NT2/D1 (cell line): ENCODE measurements around the gene COMMD8.

ENCODE experiments used
- DNase-seq: peaks from one replicate; pipeline ENCODE4 v3.0.0-alpha.2; 2011; ENCODE audit warnings: low read depth, low spot score
- H3K27me3 ChIP-seq: 2 replicates; pipeline ENCODE4 v1.6.0; 2011; ENCODE audit warnings: mild to moderate bottlenecking; ENCODE audit not compliant: insufficient read length, insufficient read depth
- H3K36me3 ChIP-seq: 2 replicates; pipeline ENCODE4 v1.6.1; 2011; ENCODE audit warnings: mild to moderate bottlenecking, low read length, mixed read lengths; ENCODE audit not compliant: insufficient read depth, insufficient read length
- H3K4me1 ChIP-seq: 2 replicates; pipeline ENCODE4 v1.5.1; 2011; ENCODE audit not compliant: insufficient read depth, insufficient read length
- H3K4me3 ChIP-seq: 2 replicates; pipeline ENCODE4 v1.5.1; 2011; ENCODE audit warnings: low read depth; ENCODE audit not compliant: insufficient read length
- H3K9ac ChIP-seq: 2 replicates; pipeline ENCODE4 v1.6.0; 2011; ENCODE audit warnings: low read depth; ENCODE audit not compliant: insufficient read length
- H3K9me3 ChIP-seq: 2 replicates; pipeline ENCODE4 v1.5.1; 2011; ENCODE audit warnings: mild to moderate bottlenecking, low read length; ENCODE audit not compliant: insufficient read depth
- SUZ12 ChIP-seq: IDR thresholded peaks from 2 replicates; pipeline ENCODE4 v1.6.1; 2011; ENCODE audit not compliant: insufficient read length, insufficient read depth; ENCODE audit errors: extremely low read depth
- YY1 ChIP-seq: IDR thresholded peaks from 2 replicates; pipeline ENCODE4 v1.6.1; 2011; ENCODE audit not compliant: insufficient read length, insufficient read depth
- ZNF274 ChIP-seq: IDR thresholded peaks from 2 replicates; pipeline ENCODE4 v1.6.1; 2011; ENCODE audit warnings: mild to moderate bottlenecking, low read depth, low read length

COMMD8 gene

GRCh38 chr4:47473141-47473750, 9.7 kb upstream of the COMMD8 start:
- Histone ChIP-seq H3K36me3 (no peaks in the 10 kb centered on the region), H3K4me1 (no peaks in the 10 kb centered on the region), H3K9ac (no peak overlapping the region), H3K9me3 (no peaks in the 10 kb centered on the region), H3K27me3 (no peaks in the 10 kb centered on the region), H3K4me3 (no peak overlapping the region)
- DNase-seq: no peak
- no peak for TF ChIP-seq ZNF274
- TF ChIP-seq SUZ12: no peak
- no peak for TF ChIP-seq YY1

GRCh38 chr4:47471591-47471990, 8.1 kb upstream of the COMMD8 start:
- H3K4me3 ChIP-seq: no peak overlapping the region
- H3K9ac ChIP-seq: no peak overlapping the region
- H3K36me3 ChIP-seq: no peaks in the 10 kb centered on the region
- H3K4me1 ChIP-seq: no peaks in the 10 kb centered on the region
- H3K27me3 ChIP-seq: no peaks in the 10 kb centered on the region
- DNase-seq: no peak
- no peaks in the 10 kb centered on the region for H3K9me3 ChIP-seq
- no peak for TF ChIP-seq YY1
- TF ChIP-seq ZNF274: no peak
- no peak for TF ChIP-seq SUZ12

GRCh38 chr4:47471064-47471463, 7.6 kb upstream of the COMMD8 start:
- DNase-seq: no peak
- no peak overlapping the region for H3K4me3 ChIP-seq
- no peaks in the 10 kb centered on the region for H3K36me3 ChIP-seq
- TF ChIP-seq YY1 (no peak), ZNF274 (no peak), SUZ12 (no peak)
- no peaks in the 10 kb centered on the region for H3K9me3 ChIP-seq
- no peak overlapping the region for H3K9ac ChIP-seq
- no peaks in the 10 kb centered on the region for H3K27me3 ChIP-seq
- H3K4me1 ChIP-seq: no peaks in the 10 kb centered on the region

GRCh38 chr4:47469951-47470350, 6.4 kb upstream of the COMMD8 start:
- H3K27me3 ChIP-seq: no peaks in the 10 kb centered on the region
- H3K9me3 ChIP-seq: no peaks in the 10 kb centered on the region
- no peak overlapping the region for H3K9ac ChIP-seq
- no peaks in the 10 kb centered on the region for H3K36me3 ChIP-seq
- H3K4me3 ChIP-seq: no peak overlapping the region
- no peak for DNase-seq
- TF ChIP-seq SUZ12 (no peak), ZNF274 (no peak), YY1 (no peak)
- no peaks in the 10 kb centered on the region for H3K4me1 ChIP-seq

- Histone ChIP-seq H3K4me3 (no peak overlapping the region), H3K36me3 (no peaks in the 10 kb centered on the region), H3K4me1 (no peaks in the 10 kb centered on the region), H3K9ac (no peak overlapping the region), H3K27me3 (no peaks in the 10 kb centered on the region), H3K9me3 (no peaks in the 10 kb centered on the region)
- no peak for TF ChIP-seq ZNF274
- TF ChIP-seq YY1: no peak
- no peak for TF ChIP-seq SUZ12
- DNase-seq: no peak
These were observed 5.3 kb upstream of the COMMD8 start for GRCh38 chr4:47468706-47469365.

- DNase-seq: no peak
- Histone ChIP-seq H3K36me3 (no peaks in the 10 kb centered on the region), H3K9ac (no peak overlapping the region), H3K9me3 (no peaks in the 10 kb centered on the region), H3K4me1 (peaks cover 2% of the 10 kb centered on the region), H3K4me3 (no peak overlapping the region), H3K27me3 (no peaks in the 10 kb centered on the region)
- no peak for TF ChIP-seq SUZ12
- TF ChIP-seq YY1: no peak
- no peak for TF ChIP-seq ZNF274
These were observed 2.7 kb upstream of the COMMD8 start for GRCh38 chr4:47466056-47466785.

GRCh38 chr4:47465004-47465403, 1.5 kb upstream of the COMMD8 start:
- Histone ChIP-seq H3K9ac (no peak overlapping the region), H3K27me3 (no peaks in the 10 kb centered on the region), H3K9me3 (no peaks in the 10 kb centered on the region), H3K4me1 (peaks cover 2% of the 10 kb centered on the region), H3K4me3 (no peak overlapping the region), H3K36me3 (no peaks in the 10 kb centered on the region)
- no peak for DNase-seq
- no peak for TF ChIP-seq SUZ12
- no peak for TF ChIP-seq YY1
- TF ChIP-seq ZNF274: no peak
